Stomach (tissue), 4 donors: ENCODE results near the gene NVL.

ENCODE experiments used
- CTCF ChIP-seq, 7 experiments: fragments of 450-650 bp in 4 of 7; fragments of 200-600 bp in 3 of 7; sonication (generic) in 3 of 7; IDR thresholded peaks; one replicate each; pipeline ENCODE4 v1.5.1; 2016 to 2019; ENCODE audit warnings: antibody characterized with exemption in 7 of 7, control low read depth in 2 of 7, mild to moderate bottlenecking in 1 of 7
- POLR2A ChIP-seq, 4 donors: fragments of 450-650 bp; IDR thresholded peaks; one replicate each; pipeline ENCODE4 v1.6.1; 2016; ENCODE audit warnings: antibody characterized with exemption in 4 of 4, control low read depth in 2 of 4, mild to moderate bottlenecking in 1 of 4, moderate library complexity in 1 of 4

GRCh38 chr1:224304767-224305166 is 25.2 kb downstream of the NVL start:
- TF ChIP-seq POLR2A (IDR thresholded peaks at IDR 0.05) (no peak), CTCF (IDR thresholded peaks at IDR 0.05) (no peak)
